ENCODE data around the gene ADH6.

The ADH6 gene

GRCh38 chr4:99215521-99215920 lies 3.5 kb downstream of the ADH6 start:
- Histone ChIP-seq H3K4me1 (ENCODE audit: control insufficient read depth, insufficient read depth, low read length, unreplicated experiment) (no peaks in the 10 kb centered on the region), H3K27me3 (ENCODE audit: insufficient read depth, low read length) (no peaks in the 10 kb centered on the region), H3K27ac (ENCODE audit: low read depth, low read length) (no peak overlapping the region), H3K4me3 (ENCODE audit: low read depth, low read length) (no peak overlapping the region), H2AFZ (ENCODE audit: low read length, unreplicated experiment) (no peak overlapping the region), H3K36me3 (ENCODE audit: insufficient read depth, low read length) (no peaks in the 10 kb centered on the region), H3K79me2 (ENCODE audit: control insufficient read depth, insufficient read depth, low read length, unreplicated experiment) (no peaks in the 10 kb centered on the region)

- Histone ChIP-seq H3K79me2 (ENCODE audit: control insufficient read depth, insufficient read depth, low read length, unreplicated experiment) (no peaks in the 10 kb centered on the region), H3K27ac (ENCODE audit: low read depth, low read length) (no peak overlapping the region), H2AFZ (ENCODE audit: low read length, unreplicated experiment) (no peak overlapping the region), H3K36me3 (ENCODE audit: insufficient read depth, low read length) (no peaks in the 10 kb centered on the region), H3K27me3 (ENCODE audit: insufficient read depth, low read length) (no peaks in the 10 kb centered on the region), H3K4me1 (ENCODE audit: control insufficient read depth, insufficient read depth, low read length, unreplicated experiment) (no peaks in the 10 kb centered on the region), H3K4me3 (ENCODE audit: low read depth, low read length) (no peak overlapping the region)
Observed at GRCh38 chr4:99210789-99211188, 8.3 kb downstream of the ADH6 start.

GRCh38 chr4:99209671-99210070 lies 9.4 kb downstream of the ADH6 start:
- Histone ChIP-seq H3K27me3 (ENCODE audit: insufficient read depth, low read length) (no peaks in the 10 kb centered on the region), H2AFZ (ENCODE audit: low read length, unreplicated experiment) (no peak overlapping the region), H3K4me3 (ENCODE audit: low read depth, low read length) (no peak overlapping the region), H3K4me1 (ENCODE audit: control insufficient read depth, insufficient read depth, low read length, unreplicated experiment) (peaks cover 9% of the 10 kb centered on the region), H3K79me2 (ENCODE audit: control insufficient read depth, insufficient read depth, low read length, unreplicated experiment) (no peaks in the 10 kb centered on the region), H3K27ac (ENCODE audit: low read depth, low read length) (no peak overlapping the region), H3K36me3 (ENCODE audit: insufficient read depth, low read length) (no peaks in the 10 kb centered on the region)

GRCh38 chr4:99208719-99209075 lies 10.3 kb downstream of the ADH6 start:
- H3K27me3 ChIP-seq (ENCODE audit: insufficient read depth, low read length), result no peaks in the 10 kb centered on the region
- no peak overlapping the region for H3K27ac ChIP-seq (ENCODE audit: low read depth, low read length)
- H3K79me2 ChIP-seq (ENCODE audit: control insufficient read depth, insufficient read depth, low read length, unreplicated experiment), result no peaks in the 10 kb centered on the region
- H3K4me1 ChIP-seq (ENCODE audit: control insufficient read depth, insufficient read depth, low read length, unreplicated experiment), result peaks cover 9% of the 10 kb centered on the region
- H3K4me3 ChIP-seq (ENCODE audit: low read depth, low read length), result no peak overlapping the region
- H2AFZ ChIP-seq (ENCODE audit: low read length, unreplicated experiment), result no peak overlapping the region
- H3K36me3 ChIP-seq (ENCODE audit: insufficient read depth, low read length), result no peaks in the 10 kb centered on the region

DNA sequence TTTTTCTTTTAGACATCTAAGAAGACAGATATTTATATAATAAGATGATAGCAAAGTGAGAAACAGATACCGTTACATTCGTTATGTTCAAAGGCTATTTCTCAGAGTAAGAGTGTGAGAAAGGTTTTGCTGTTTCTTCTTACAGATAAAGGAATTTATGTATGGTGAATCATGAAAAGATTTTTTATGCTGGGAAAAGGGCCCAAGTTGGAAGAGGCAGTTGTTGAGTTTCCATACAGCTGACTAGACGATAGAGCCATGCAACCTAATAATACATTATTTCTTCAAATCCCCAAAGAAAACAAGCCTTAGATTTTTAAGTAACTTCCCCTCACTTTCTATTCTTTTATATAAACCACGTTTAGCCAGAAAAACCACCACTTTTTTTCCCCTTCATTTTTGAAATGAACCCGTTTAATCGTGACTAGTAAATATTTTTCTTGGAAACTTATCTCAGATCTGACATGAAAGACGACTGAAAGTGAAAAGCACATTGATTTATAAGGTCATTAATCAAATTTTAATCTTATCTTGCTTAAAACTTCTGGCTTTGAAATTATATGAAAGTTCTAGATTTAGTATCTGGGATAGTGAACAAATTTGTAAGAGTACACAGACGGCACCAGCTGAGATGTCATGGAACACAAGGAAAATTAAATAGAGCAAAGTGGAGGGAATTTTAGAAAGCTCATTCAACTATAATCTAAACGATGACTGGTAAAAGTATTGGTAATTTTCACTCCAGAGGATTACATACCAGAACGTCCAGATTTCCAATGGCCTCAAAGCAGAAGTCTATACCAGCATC lies 10.9 kb downstream of the ADH6 start:
- H3K4me1 ChIP-seq (ENCODE audit: control insufficient read depth, insufficient read depth, low read length, unreplicated experiment), result peaks cover 9% of the 10 kb centered on the region
- no peaks in the 10 kb centered on the region for H3K79me2 ChIP-seq (ENCODE audit: control insufficient read depth, insufficient read depth, low read length, unreplicated experiment)
- H3K27me3 ChIP-seq (ENCODE audit: insufficient read depth, low read length), result no peaks in the 10 kb centered on the region
- no peaks in the 10 kb centered on the region for H3K36me3 ChIP-seq (ENCODE audit: insufficient read depth, low read length)
- H3K27ac ChIP-seq (ENCODE audit: low read depth, low read length), result no peak overlapping the region
- no peak overlapping the region for H3K4me3 ChIP-seq (ENCODE audit: low read depth, low read length)
- peak overlapping the region; percentile 80 for H2AFZ ChIP-seq (ENCODE audit: low read length, unreplicated experiment)

- H3K4me1 ChIP-seq (ENCODE audit: control insufficient read depth, insufficient read depth, low read length, unreplicated experiment), result peaks cover 18% of the 10 kb centered on the region
- H3K79me2 ChIP-seq (ENCODE audit: control insufficient read depth, insufficient read depth, low read length, unreplicated experiment), result no peaks in the 10 kb centered on the region
- no peak overlapping the region for H2AFZ ChIP-seq (ENCODE audit: low read length, unreplicated experiment)
- H3K36me3 ChIP-seq (ENCODE audit: insufficient read depth, low read length), result no peaks in the 10 kb centered on the region
- no peaks in the 10 kb centered on the region for H3K27me3 ChIP-seq (ENCODE audit: insufficient read depth, low read length)
- no peak overlapping the region for H3K27ac ChIP-seq (ENCODE audit: low read depth, low read length)
- no peak overlapping the region for H3K4me3 ChIP-seq (ENCODE audit: low read depth, low read length)
Observed at GRCh38 chr4:99207069-99207743, 11.8 kb downstream of the ADH6 start.

- H3K27ac ChIP-seq (ENCODE audit: low read depth, low read length), result no peak overlapping the region
- H3K36me3 ChIP-seq (ENCODE audit: insufficient read depth, low read length), result no peaks in the 10 kb centered on the region
- H3K27me3 ChIP-seq (ENCODE audit: insufficient read depth, low read length), result no peaks in the 10 kb centered on the region
- H3K4me3 ChIP-seq (ENCODE audit: low read depth, low read length), result no peak overlapping the region
- peaks cover 23% of the 10 kb centered on the region for H3K4me1 ChIP-seq (ENCODE audit: control insufficient read depth, insufficient read depth, low read length, unreplicated experiment)
- H3K79me2 ChIP-seq (ENCODE audit: control insufficient read depth, insufficient read depth, low read length, unreplicated experiment), result no peaks in the 10 kb centered on the region
- H2AFZ ChIP-seq (ENCODE audit: low read length, unreplicated experiment), result no peak overlapping the region
Observed at GRCh38 chr4:99205153-99205979, 13.7 kb downstream of the ADH6 start.

- peaks cover 23% of the 10 kb centered on the region for H3K4me1 ChIP-seq (ENCODE audit: control insufficient read depth, insufficient read depth, low read length, unreplicated experiment)
- H3K36me3 ChIP-seq (ENCODE audit: insufficient read depth, low read length), result no peaks in the 10 kb centered on the region
- H2AFZ ChIP-seq (ENCODE audit: low read length, unreplicated experiment), result peak overlapping the region; percentile 72
- no peaks in the 10 kb centered on the region for H3K27me3 ChIP-seq (ENCODE audit: insufficient read depth, low read length)
- H3K79me2 ChIP-seq (ENCODE audit: control insufficient read depth, insufficient read depth, low read length, unreplicated experiment), result no peaks in the 10 kb centered on the region
- no peak overlapping the region for H3K27ac ChIP-seq (ENCODE audit: low read depth, low read length)
- H3K4me3 ChIP-seq (ENCODE audit: low read depth, low read length), result no peak overlapping the region
Observed at GRCh38 chr4:99202536-99202935, 16.5 kb downstream of the ADH6 start.

DNA sequence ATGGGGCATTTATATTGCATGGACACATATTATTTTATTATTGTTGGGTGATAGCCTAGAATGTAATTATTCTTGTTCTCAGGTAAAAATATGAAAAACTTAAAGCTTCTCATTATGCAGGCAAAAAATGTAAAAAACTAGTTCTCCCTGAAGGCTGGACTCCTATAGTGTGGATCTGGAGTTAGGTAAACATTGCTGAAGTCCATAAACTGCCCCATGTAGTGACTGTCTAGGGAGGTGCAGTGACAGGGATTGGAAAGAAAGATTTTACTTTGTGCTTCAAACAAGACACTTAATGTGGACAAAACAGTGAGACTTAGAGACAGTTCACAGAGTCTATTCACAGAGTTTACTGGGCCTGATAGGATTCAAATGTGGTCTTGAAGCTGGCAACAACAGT lies 17.0 kb downstream of the ADH6 start:
- no peaks in the 10 kb centered on the region for H3K36me3 ChIP-seq (ENCODE audit: insufficient read depth, low read length)
- H3K27ac ChIP-seq (ENCODE audit: low read depth, low read length), result no peak overlapping the region
- no peaks in the 10 kb centered on the region for H3K79me2 ChIP-seq (ENCODE audit: control insufficient read depth, insufficient read depth, low read length, unreplicated experiment)
- peak overlapping the region; percentile 72 for H2AFZ ChIP-seq (ENCODE audit: low read length, unreplicated experiment)
- no peak overlapping the region for H3K4me3 ChIP-seq (ENCODE audit: low read depth, low read length)
- H3K4me1 ChIP-seq (ENCODE audit: control insufficient read depth, insufficient read depth, low read length, unreplicated experiment), result peaks cover 23% of the 10 kb centered on the region
- H3K27me3 ChIP-seq (ENCODE audit: insufficient read depth, low read length), result no peaks in the 10 kb centered on the region

DNA sequence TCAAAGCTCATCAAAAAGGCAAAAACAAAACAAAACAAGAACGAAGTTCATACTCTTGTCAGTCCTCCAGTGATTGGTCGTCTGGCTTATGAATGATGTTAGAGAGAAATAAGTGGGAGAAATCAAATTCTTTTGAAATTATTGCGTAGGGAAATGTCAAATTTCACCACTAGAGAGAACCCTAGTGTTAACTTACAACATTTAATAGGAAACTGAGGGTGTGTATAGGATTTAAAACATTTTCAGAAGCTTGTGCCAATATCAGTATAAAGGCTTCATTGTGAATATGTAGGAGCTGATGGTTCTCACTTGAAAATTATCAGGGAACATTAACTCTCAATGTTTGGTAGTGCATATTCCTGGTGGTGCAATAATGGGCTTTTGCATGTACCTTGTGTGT lies 17.4 kb downstream of the ADH6 start:
- Histone ChIP-seq H3K27me3 (ENCODE audit: insufficient read depth, low read length) (no peaks in the 10 kb centered on the region), H3K36me3 (ENCODE audit: insufficient read depth, low read length) (no peaks in the 10 kb centered on the region), H3K4me3 (ENCODE audit: low read depth, low read length) (no peak overlapping the region), H3K79me2 (ENCODE audit: control insufficient read depth, insufficient read depth, low read length, unreplicated experiment) (no peaks in the 10 kb centered on the region), H2AFZ (ENCODE audit: low read length, unreplicated experiment) (no peak overlapping the region), H3K27ac (ENCODE audit: low read depth, low read length) (no peak overlapping the region), H3K4me1 (ENCODE audit: control insufficient read depth, insufficient read depth, low read length, unreplicated experiment) (peaks cover 23% of the 10 kb centered on the region)

Data from ACC112 (cell line).